Inflammatory macrophage treated with lipopolysaccharide for 4 hours (primary cell): ENCODE results near the gene VSTM2L.

Source experiments
- DNase-seq: peaks from one replicate; pipeline ENCODE4 v3.0.0-alpha.2; 2020

Gene VSTM2L

DNA sequence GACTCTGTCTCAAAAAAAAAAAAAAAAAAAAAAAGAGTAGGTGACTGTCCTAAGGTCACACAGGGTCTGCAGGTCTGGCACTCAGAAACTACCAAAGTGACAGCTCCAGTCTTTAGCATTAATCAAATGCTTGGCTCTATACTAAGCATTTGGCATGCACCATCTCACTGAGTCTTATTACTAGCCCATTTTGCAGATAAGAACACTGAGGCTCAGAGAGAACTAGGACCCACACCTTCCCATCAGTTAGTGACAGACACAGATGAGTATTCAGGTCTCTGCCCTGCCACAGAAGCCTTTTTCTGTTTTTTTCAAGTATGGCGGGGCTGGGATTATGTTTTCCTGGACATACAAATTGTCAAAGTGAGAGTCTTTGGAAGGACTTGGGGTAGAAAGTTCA lies 23.1 kb upstream of the VSTM2L start:
- no peak for DNase-seq

DNA sequence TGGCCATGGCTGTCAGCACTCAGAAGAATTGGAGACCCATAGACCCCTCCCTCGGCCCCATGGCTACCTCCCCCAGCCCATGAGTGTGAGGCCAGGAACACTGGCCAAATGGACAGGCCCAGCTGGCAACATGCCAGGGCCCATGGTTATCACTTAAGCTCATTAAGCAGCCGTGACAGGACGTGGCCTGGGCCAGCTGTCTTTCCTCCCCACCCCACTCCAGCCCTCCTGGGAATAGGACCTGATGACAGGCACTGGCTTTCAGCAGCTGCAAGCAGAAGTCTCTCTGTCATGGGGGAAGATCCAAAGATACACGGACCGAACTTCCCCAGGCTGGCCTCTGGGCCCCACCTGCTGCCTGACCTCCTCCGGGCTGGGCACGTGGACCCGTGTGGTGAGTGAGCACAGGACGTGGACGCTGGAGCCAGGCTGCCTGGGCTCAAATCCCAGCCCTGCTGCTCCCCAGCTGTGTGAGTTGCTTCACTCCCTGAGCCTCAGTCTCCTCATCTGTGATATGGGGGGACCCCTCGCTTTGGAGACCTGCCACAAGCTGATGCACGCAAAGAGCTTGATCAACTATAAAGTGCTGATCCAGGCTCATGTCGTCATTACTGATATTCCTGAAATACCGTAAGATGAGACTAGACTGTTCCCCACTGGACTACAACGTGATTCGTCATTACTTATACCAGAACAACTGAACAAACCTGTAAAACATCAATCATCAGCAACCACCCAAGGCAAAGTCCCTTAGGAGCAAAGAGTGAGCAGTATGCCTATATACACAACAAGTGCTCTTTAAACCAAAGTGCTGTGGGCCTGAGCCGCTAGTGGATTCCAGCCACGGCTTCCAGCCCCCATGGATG lies 22.0 kb upstream of the VSTM2L start:
- no peak for DNase-seq

DNA sequence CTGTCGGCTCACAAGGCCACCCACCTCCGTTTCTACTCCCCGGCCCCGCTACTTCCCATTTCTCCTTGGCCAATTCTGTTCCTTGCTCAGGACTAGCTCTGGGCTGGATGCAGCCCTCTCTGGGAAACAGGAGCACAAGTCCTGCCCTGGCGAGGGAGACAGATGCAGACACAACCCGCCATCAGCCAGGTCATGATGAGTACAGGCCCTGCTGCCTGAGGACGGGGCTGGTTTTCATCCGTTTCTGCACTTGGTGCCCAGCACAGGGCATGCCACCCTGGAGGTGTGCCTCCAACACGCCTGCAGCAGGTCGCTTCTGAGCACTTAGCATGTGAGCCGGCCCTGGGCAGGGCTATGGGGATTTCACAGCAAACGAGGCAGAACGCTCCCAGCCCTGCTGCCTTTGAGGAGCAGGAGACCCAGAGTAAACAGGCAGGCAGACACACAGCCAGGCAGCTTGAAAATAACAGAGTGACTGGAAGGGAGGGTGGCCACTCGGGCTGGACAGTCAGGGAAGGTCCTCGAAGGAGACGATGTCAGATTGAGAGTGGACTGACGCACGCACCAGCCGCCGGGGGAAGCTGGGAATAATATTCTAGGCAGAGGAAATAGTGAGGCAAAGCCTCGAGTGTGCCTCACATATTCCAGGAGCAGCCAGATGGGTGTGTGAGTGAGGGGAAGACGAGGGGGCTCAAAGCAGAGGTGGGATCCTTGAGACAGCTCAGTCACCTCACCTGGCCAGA lies 21.2 kb upstream of the VSTM2L start:
- no peak for DNase-seq

DNA sequence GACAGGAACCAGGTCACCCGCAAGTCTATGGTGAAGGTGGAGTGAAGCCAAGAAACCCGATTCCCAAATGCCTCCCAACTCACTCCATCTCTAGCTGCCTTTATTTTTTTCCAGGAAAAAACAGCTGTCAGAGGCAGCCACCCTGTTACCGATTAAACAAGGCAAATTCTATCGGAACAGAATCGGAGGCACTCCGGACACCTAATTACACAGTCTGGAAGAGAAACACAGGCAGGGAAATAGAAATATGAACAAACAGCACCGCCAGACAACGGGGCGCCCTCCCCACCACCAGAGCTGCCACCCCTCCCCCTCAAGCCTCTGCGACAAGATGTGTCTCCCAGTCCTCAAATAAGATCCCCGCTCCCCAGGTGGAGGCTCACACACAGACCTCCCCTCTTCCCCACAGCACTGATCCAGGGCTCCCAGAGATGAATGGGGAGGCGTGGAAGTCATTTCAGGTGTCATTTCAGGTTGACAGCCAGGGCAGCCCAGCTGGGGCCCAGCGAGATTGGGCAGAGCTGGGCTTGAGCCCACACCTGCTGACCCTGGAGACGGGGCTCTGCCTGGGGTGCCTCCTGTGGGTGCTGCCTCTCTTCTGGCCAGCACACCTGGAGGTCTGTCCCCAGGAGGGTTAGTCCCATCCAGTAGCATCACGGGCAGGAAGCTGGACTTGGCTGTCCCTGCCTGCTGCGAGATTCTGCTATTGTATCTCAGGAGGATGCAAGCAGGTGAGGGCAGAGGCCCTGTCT lies 19.8 kb upstream of the VSTM2L start:
- DNase-seq, result no peak

DNA sequence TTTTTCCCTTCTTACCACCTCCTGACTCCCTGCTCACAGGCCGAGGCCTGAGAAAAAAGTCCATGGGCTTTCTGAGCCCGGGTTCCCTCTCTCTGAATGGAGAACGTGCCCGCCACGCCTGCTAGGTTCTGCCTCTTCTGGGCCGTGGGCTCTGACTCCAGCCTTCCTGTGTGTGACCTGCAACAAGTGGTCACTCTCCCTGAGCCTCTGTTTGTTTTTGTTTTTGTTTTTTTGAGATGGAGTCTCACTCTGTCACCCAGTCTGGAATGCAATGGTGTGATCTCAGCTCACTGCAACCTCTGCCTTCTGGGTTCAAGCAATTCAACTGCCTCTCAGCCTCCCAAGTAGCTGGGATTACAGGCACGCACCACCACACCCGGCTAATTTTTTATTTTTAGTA lies 17.9 kb upstream of the VSTM2L start:
- DNase-seq, result no peak

DNA sequence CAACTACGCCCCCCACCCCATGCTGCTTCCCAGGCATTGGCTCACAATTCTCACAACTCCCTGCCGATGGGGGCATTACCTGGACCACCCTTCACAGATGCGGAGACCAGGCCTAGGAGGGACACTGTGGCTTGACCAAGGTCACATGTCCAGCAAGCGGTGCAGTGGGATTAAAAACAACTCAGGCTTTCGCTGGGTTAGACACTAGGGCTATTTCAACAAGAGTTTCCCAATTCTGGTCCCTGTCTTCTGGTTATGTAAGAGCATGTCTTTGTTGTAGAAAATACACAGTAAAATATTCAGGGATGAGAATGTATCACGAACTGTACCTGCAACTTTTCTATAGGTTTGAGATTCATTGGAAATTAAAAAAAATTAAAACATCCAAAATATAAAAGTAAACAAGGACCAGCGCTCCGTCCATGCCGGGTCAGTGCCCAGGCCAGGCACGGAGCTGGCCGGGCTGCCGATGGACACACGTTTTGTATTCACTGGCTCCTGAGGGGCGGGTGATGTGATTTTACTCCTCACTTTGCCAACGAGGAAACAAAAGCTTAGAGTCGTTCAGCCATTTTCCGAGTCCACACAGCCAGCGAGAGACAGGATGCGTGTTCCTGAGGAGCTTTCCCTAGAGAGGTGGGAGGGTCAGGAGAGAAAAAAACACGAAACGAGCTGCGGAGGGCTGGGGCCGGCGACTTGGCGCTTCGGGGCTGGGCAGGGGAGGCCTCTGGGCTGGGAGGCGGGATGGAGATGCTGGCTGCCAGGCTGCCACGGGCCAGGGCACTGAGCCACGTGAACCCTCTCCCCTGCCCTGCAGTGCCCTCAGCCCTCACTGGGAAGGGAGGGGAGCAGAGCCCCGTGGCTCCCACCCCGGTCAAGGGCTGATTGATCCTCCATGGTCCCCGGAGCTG lies 17.1 kb upstream of the VSTM2L start:
- no peak for DNase-seq

DNA sequence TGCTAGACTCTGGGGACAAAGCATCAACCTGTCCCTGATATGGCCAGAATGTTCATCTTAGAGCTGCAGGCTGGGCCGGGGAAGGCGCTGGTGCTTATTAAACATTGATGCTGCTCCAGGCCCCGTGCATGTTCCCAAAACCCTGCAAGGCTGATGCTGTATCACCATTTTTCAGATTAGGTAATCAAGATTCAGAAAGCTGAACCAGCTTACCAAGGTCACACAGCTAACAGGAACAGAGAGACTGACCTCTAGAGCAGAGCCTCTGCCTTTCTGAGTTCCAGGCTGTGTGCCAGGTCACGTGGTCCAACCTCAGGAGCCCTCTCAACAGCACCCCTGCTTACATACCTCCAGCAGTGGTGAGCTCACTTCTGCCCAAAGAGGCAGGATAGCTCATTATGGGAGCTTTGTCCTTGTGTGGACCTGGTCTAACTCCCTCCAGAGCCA lies 16.1 kb upstream of the VSTM2L start:
- DNase-seq, result no peak

DNA sequence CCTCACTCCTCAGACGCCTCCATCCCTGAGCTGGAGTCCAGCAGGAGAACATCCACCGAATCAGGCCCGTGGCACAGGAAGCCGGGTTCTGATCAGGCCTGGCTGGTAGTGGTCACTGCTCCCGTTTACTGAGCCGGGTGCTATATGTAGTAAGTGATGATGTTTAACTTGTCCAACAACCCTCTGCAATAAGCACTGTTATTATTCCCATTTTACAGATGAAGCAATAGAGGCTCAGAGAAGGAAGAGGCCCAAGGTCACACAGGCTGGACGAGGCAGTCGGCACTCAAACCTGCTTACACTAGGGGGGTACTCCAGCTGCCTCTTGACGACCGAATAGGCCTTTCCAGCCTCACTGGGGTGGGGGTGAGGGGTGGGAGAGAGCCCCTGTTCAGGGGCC lies 14.3 kb upstream of the VSTM2L start:
- DNase-seq, result no peak

DNA sequence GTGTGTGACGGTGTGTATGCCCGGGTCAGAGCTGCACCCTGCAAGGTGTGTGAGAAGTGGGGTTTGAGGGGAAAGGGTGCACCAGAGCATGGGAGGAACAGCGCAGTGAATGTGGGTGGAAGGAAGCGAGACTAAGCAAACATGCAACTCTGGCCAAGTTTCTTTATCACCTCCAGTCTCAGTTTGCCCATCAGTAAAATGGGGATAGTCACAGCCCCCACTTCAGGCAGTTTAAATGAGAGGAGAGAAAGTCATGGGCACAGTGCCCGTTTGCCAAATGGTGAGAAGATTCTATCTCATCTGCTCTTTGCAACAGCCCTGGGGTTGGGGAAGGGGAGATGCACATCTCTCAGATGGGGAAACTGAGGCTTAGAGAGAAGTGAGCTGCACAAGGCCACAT lies 12.8 kb upstream of the VSTM2L start:
- no peak for DNase-seq

DNA sequence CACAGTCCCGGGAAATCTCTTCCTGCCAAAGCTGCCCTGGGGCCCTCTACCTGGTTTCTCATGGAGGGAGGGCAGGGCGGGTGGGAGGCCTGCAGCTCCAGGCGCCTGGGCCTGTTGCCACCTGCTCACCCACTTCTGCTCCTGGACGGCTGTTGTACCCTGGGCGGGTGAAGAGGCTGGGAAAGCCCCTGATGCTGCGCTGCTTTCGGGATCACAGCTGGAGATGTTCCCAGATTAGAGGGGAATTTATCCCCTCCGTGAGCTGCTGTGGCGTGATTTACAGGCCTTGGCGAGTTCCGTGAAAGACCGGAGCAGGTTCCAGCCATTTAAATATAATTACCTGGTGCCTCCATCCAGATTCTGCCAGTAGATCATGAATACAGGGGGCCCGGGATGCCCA lies 12.3 kb upstream of the VSTM2L start:
- no peak for DNase-seq

DNA sequence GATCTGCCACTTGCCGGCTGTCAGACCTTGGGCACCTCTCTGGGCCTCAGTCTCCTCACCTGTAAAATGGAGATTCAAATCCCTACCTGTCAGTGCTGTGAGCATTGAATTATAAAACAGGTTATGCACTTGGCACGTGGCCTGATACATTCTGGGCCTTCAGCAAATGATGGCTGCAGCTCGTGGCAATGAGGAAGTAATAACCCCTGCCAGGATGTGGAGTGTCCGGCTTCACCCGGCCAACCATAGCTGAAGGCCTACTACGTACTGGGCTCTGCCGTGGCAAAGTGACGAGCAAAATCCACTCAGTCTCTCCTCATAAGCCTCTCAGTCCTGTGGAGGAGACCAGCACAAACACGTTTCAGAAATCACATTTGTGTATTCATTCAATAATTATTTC lies 10.9 kb upstream of the VSTM2L start:
- no peak for DNase-seq

DNA sequence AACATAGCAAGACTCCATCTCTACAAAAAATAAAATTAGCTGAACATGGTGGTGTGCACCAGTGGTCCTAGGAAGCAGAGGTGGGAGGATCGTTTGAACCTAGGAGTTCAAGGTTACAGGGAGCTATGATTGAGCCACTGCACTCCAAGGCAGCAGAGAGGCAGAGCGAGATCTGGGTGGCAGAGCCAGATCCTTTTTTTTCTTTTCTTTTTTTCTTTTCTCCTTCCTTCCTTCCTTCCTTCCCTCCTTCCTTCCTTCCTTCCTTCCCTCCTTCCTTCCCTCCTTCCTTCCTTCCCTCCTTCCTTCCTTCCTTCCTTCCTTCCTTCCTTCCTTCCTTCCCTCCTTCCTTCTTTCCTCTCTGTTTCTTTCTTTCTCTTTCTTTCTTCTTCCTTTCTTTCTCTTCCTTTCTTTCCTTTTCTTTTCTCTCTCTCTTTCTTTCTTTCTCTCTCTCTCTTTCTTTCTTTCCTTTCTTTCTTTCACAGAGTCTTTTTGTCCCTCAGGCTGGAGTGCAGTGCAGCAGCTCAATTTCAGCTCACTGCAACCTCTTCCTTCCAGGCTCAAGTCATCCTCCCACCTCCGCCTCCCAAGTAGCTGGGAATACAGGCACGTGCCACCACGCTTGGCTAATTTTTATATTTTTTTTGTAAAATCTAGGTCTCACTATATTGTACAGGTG lies 9.2 kb upstream of the VSTM2L start:
- no peak for DNase-seq

DNA sequence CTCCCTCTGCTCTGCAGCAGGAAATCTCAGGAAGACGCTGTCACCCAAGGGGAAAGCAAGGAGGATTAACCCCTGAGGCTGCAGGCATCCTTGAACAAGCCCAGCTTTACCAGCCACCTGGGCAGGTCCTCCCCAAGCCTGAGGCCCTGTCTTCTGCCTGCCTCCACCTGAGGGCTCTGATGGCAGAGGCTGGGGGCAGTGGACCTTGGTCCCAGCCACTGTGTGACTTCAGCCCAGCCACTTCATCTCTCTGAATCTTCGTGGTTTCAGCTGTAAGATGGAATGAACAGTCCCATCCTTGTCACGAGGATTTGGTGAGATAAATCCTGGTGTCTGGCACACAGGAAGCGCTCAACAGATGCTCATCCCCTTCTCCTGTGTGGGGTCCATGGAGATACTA lies 8.5 kb upstream of the VSTM2L start:
- DNase-seq, result no peak

DNA sequence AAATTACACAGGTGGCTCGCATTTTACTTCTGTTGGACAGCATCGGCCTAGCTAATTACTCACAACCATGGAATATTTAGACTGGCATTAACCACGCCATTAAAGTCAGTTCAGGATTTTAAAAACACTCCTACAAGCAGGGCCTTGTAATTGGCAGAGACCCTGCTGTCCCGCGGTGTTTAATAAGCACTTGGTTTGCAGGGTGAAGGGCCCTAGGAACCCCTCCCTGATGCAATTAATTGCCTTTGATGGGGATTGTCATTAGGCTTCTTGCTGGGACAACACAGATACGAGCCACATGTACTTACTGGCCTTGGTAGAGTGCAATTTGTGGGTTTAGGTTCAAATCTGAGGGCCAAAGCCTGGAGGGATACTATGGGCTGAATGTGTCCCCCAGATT lies 7.8 kb upstream of the VSTM2L start:
- DNase-seq, result no peak

DNA sequence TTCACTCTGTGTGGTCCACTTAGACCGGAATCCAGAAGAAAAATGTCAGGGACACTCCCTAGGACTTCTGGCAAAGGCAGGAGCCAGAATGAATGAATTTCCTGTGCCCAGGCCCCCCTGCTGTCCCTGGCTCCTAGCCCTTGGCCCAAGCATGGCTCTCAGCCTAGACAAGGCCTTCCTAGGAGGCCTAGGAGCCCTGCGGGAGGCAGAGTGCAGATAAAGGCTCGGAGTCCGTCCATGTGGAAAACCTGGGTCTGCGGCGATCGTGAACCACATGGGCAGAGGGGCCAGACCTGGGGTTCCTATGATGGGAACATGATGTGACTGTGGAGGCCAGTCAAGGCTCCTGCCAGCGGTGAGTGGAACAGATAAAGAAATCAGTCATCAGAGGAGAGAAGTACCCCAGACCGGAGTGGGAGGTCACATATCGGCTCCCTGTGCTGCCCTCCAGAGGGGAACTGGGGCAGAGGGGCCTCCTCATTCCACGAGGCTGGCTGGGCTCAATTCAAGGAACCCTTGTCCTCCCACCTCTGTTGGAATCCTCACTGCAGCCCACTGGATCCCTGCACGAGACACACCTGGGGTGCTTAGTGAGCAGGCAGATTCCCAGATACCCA lies 5.9 kb upstream of the VSTM2L start:
- no peak for DNase-seq

DNA sequence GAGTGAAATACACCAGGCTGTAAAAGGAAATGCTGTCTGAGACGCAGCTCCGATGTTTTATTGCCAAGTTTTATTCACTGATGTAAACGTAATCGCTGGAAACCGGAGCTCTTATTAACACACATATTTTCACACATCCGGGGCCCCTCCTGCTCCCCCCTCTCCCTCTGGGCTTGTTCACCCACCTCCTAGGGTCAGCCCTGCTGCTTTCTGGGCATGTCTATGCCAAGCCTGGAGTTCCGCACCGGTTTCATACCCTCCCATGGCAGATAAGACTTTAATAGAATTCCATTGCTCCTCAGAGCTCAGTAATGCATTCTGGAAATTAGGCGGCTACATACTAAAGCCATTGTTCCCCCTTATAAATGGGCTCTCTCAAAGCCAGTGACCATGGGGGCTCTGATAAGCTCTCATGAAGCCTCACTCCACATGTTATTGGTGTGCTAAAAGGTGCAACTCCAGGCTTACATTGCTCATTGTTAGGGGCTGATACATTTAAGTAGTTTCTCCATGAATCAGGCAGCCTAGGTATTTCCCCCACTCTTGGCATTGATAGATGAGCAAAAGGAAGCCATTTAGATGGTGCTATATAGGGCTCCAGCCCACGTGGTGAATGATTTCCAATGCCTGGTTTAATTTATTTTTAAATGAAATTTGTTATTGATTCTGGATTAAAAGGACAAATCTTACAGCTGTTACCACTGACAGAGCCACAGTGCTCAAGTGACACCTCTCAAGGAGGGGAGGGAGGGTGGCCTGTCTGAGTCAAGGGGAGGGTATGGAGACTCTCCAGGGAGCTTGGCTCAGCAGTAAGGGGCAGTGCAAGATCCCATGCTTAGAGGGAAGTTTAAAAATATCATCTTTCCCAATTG lies 4.5 kb upstream of the VSTM2L start:
- no peak for DNase-seq

DNA sequence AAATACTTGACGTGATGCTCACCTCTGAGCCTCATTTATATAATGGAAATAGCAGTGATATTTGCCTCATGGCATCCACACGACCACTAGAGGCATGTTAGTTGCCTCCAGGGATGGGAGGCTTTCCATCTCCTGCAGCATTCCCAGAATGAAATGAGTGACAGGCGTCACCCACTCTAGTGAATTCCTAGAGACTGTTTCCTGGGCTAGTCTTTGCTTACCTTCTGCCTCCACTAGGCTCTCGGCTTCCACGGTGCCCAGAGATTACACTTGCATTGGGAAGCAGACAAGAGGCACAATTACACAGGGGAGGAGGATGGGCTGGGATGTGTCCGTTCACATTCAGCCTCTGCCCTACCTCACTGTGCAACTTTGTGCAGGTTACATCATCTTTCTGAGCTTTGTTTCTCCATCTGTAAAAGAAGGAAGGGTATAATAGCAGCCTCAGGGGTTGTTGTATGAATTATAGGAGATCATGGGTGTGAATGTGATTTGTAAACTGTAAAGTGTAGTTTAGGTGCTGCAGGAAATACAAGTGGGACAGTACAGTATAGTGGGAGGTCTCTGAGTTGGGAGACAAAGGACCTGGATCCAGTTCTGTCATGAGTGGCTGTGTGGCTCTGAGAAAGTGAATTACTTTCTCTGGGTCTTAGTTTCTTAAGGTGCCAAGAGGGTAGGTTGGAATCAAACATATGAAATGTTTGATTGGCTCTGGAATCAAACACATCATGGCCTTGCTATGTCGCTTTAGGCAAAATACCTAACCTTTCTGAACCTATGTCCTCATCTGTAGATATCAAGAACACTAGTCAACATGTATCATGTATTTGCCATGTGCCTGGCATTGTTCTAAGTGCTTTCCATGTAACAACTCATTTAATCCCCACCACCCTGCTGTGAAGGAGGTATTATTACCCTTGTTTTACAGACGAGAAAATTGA lies 3.6 kb upstream of the VSTM2L start:
- no peak for DNase-seq

DNA sequence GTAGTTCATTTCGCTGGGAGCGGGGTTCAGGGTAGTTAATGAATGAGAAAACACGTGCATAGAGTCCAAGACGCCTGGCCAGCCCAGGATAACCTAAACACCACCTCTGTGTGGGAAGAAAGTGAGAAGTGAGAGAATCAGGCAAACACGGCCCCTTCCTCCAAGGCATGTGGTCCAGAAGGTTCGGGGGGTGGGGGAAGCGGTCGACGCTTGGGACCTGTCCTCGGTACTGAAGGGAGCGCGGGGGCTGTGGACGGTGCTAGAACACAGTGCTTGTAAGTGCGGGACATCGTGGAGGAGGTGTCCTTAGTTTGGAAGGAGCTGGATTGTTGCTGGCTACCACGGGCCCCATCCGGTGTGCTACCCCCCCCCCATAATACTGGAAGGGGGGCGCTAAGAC lies 1.7 kb upstream of the VSTM2L start:
- no peak for DNase-seq
